ENCODE measurements around the gene GSK3A. TPM values are rescaled to one million over a fixed set of nuclear protein-coding genes. Genes with fewer than 3 reads are reported as not detected.

Gene GSK3A
- total RNA-seq, 1 donor from 2014 or later, result 27.0 TPM

DNA sequence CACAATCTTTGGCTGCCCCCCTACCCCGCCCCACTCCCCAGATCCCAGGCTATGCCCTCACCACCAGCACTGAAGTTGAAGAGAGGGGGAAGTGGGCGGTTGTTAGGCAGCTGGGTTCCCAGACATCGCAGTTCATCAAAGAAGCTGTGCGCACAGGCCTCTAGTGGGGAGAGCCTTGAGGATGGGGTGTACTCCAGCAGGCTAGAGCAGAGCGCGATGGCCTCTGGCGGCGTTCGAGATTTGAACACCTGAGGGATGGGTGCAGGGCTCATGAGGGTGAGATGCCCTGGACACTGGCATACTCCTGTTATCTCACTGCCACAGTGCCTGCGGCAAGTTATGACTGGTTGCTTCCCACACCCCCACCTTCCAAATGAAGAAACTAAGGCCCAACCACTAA is 10.0 kb downstream of the GSK3A start:
- H3K9me3 ChIP-seq, result no peaks in the 10 kb centered on the region
- H3K4me3 ChIP-seq, result no peak overlapping the region
- no peak for DNase-seq (ENCODE audit: low spot score in 2 of 2)
- H3K27ac ChIP-seq, result no peak overlapping the region
- no peaks in the 10 kb centered on the region for H3K4me1 ChIP-seq
- H3K36me3 ChIP-seq, result peaks cover 80 to 91% of the 10 kb centered on the region in 2 donors
- intact Hi-C loops (cut with DNase I), result no loop called here
- no peaks in the 10 kb centered on the region for H3K27me3 ChIP-seq
- TF ChIP-seq, protein P1, sequence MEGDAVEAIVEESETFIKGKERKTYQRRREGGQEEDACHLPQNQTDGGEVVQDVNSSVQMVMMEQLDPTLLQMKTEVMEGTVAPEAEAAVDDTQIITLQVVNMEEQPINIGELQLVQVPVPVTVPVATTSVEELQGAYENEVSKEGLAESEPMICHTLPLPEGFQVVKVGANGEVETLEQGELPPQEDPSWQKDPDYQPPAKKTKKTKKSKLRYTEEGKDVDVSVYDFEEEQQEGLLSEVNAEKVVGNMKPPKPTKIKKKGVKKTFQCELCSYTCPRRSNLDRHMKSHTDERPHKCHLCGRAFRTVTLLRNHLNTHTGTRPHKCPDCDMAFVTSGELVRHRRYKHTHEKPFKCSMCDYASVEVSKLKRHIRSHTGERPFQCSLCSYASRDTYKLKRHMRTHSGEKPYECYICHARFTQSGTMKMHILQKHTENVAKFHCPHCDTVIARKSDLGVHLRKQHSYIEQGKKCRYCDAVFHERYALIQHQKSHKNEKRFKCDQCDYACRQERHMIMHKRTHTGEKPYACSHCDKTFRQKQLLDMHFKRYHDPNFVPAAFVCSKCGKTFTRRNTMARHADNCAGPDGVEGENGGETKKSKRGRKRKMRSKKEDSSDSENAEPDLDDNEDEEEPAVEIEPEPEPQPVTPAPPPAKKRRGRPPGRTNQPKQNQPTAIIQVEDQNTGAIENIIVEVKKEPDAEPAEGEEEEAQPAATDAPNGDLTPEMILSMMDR (IDR thresholded peaks at IDR 0.05), result no peak

DNA sequence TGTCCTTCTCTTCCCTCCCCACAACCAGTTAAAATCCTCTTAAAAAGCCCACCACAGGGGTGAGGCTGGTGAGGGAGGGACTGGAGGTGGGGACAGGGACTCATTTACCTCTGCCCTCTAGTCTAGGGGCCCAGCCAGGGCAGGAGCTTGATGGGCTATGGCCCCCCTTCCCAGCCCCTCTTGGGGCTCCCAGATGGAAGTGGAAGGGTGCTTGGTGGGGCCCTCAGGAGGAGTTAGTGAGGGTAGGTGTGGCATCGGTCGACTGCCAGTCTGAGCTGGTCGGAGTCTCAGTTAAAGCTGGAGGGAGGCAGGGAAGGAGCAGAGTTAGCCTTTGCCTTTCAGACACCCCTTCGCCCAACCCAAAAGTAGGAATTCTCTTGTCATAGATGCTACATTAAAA is 11.8 kb downstream of the GSK3A start:
- TF ChIP-seq, protein P1 (IDR thresholded peaks at IDR 0.05), result no peak
- no peak for DNase-seq (ENCODE audit: low spot score in 2 of 2)
- H3K27me3 ChIP-seq, result no peaks in the 10 kb centered on the region
- no peaks in the 10 kb centered on the region for H3K4me1 ChIP-seq
- no peak overlapping the region for H3K27ac ChIP-seq
- no peaks in the 10 kb centered on the region for H3K9me3 ChIP-seq
- intact Hi-C loops (cut with DNase I), result no loop called here
- no peak overlapping the region for H3K4me3 ChIP-seq
- H3K36me3 ChIP-seq, result peaks cover 81 to 91% of the 10 kb centered on the region in 2 donors

DNA sequence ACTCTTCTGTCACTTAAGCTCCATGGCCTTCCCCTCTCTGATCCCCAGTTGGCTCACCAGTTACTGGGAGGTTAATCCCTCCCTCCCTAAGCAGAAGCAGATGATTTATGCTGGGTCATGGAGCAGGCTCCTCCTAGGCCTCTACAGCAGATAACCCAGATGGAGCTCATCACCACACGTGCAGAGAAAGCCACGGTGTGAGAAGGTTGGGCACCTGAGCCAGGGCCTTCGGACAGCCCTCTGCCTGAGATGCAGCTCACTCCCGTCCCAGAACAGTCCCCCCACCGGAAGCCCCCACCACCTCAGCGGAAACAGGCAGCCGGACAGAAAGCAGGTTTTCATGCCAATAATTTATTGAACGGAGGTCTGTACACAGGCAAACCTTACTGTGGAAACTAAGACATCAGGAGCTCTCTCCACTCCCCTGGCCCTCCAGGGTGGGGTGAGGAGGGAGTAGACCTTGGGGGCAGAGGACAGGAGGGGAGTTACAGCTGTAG is 12.5 kb downstream of the GSK3A start:
- intact Hi-C loops (cut with DNase I), result no loop called here
- H3K9me3 ChIP-seq, result no peaks in the 10 kb centered on the region
- H3K27ac ChIP-seq, result no peak overlapping the region
- DNase-seq (ENCODE audit: low spot score in 2 of 2), result no peak
- H3K4me3 ChIP-seq, result no peak overlapping the region
- no peaks in the 10 kb centered on the region for H3K4me1 ChIP-seq
- TF ChIP-seq, protein P1 (IDR thresholded peaks at IDR 0.05), result no peak
- H3K27me3 ChIP-seq, result no peaks in the 10 kb centered on the region
- peaks cover 81 to 91% of the 10 kb centered on the region in 2 donors for H3K36me3 ChIP-seq

DNA sequence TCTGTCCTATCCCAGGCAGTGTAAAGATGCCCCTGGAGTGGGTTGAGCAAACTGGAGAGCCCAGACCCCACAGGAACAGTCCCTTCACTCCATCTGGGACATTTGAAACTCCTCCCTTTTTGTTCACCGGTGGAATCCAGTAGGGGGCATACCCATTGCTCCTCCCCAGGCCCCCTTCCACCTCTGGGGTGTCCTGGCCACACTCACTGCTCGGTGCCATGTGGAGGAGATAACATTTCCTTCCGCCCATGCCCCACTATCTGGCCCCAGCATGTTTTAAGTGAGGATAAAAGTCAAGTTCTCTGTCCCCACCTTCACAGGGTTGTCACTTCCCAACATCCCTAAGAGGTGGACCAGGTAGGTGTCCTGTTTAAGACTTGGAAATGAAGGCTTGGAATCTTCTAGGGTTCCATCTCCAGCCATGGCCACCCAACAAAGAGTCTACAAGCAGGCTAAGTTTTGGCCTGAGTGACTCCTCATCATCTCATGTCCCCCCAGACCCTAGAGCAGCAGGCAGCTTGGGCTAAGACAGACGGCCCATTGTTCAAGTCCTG is 13.0 kb downstream of the GSK3A start:
- Histone ChIP-seq H3K27me3 (no peaks in the 10 kb centered on the region), H3K27ac (no peak overlapping the region), H3K9me3 (no peaks in the 10 kb centered on the region), H3K4me1 (no peaks in the 10 kb centered on the region), H3K36me3 (peaks cover 81 to 91% of the 10 kb centered on the region in 2 donors), H3K4me3 (no peak overlapping the region)
- intact Hi-C loops (cut with DNase I), result no loop called here
- TF ChIP-seq, protein P1 (IDR thresholded peaks at IDR 0.05), result no peak
- no peak for DNase-seq (ENCODE audit: low spot score in 2 of 2)

DNA sequence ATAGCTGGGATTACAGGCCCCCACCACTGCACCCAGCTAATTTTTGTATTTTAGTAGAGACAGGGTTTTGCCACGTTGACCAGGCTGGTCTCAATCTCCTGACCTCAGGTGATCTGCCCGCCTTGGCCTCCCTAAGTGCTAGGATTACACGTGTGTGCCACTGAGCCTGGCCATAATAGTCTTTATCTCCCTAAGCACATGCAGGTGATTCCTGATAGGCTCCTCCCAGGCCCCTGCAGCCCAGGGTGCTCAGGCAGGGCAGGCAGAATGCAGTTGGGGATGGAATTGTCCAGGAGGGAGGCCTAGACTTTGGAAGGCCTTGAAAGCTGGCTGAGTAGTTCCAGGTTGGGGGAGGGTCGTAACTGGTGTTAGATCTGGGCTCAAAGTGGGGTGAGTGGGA is 13.8 kb downstream of the GSK3A start:
- intact Hi-C loops (cut with DNase I), result no loop called here
- Histone ChIP-seq H3K4me1 (no peaks in the 10 kb centered on the region), H3K9me3 (no peaks in the 10 kb centered on the region), H3K27ac (no peak overlapping the region), H3K4me3 (no peak overlapping the region), H3K36me3 (peaks cover 78 to 88% of the 10 kb centered on the region in 2 donors), H3K27me3 (no peaks in the 10 kb centered on the region)
- TF ChIP-seq, protein P1 (IDR thresholded peaks at IDR 0.05), result no peak
- no peak for DNase-seq (ENCODE audit: low spot score in 2 of 2)

DNA sequence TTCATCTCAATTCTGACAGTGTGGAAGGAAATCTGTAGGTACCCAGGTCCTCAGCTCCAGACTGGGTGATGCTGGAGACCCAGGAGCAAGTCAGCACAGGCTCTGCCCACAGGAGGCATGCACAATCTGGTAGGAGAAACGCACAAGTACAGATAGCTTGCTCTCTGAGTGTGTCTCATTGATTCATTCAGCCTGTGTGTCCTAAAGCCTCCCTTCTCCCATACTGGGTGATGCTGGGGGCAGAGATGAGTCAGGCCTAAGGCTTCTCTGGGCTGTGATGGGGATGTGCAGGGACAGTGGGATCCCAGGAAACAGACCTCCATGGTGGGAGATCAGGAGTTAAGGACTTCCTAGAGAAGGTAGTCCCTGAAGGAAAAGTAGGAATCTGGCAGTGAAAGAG is 15.5 kb downstream of the GSK3A start:
- H3K27ac ChIP-seq, result no peak overlapping the region
- peaks cover 60 to 70% of the 10 kb centered on the region in 2 donors for H3K36me3 ChIP-seq
- DNase-seq (ENCODE audit: low spot score in 2 of 2), result no peak
- no peaks in the 10 kb centered on the region for H3K27me3 ChIP-seq
- intact Hi-C loops (cut with DNase I), result no loop called here
- no peak overlapping the region for H3K4me3 ChIP-seq
- TF ChIP-seq, protein P1 (IDR thresholded peaks at IDR 0.05), result no peak
- H3K9me3 ChIP-seq, result no peaks in the 10 kb centered on the region
- no peaks in the 10 kb centered on the region for H3K4me1 ChIP-seq

Measured in ascending aorta (tissue), 2 donors.